Middle frontal gyrus (tissue), 1 donor: ENCODE results near the gene ACTR3C.

Experiments used
- DNase-seq: peaks from one replicate; pipeline ENCODE4 v3.0.0-alpha.2; 2015; ENCODE audit warnings: low spot score; ENCODE audit errors: extremely low spot score

Gene ACTR3C

DNA sequence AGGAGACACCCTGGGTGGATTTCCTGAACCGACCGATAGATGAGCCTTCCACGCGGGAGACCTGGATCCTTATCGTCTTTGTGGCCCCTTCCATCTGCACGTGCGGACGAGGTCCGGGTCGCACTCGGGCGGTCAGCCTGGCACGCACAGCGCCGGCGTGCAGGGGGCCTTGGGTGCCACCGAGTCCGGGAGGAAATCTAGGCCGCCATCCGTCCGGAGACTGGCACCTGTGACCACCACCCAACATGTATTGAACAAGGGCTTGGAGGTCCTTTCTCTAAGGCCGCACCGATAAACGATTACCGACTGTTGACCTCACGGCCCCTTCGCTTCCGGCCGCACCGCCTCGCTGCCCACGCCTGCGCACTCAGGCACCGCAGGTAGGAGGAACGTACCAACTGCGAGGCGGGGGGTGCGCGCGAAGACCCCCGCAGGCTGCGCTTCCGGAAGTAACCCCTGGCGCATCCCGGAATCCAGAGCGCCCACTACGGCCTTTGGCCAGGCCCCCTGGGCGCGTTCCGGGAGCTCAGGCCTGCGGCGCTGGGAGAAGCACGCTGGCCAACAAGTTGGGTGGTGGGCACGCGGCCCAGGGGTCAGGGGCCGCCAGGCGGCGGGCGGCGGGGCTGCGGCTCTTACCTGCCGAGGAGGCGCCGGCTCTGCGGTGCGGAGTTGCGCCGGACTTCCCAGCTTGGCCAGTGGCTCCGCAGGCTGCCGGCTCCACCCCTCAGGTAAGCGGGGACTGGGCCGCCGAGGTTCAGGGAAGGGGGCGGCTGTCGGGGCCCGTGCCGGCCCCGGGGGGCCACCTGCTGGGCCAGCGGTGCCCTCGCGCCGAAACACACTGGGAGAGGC lies at the start of gene ACTR3C, which contains the start of gene LRRC61:
Gene ACTR3C (minus strand): TSS at position 713 of the 849 bp plus-strand sequence. CDS start 28,249 bp downstream, outside the sequence.
Gene LRRC61 (plus strand): TSS at position 523 of the 849 bp plus-strand sequence. CDS start 13,507 bp downstream, outside the sequence.
- DNase-seq: no peak

DNA sequence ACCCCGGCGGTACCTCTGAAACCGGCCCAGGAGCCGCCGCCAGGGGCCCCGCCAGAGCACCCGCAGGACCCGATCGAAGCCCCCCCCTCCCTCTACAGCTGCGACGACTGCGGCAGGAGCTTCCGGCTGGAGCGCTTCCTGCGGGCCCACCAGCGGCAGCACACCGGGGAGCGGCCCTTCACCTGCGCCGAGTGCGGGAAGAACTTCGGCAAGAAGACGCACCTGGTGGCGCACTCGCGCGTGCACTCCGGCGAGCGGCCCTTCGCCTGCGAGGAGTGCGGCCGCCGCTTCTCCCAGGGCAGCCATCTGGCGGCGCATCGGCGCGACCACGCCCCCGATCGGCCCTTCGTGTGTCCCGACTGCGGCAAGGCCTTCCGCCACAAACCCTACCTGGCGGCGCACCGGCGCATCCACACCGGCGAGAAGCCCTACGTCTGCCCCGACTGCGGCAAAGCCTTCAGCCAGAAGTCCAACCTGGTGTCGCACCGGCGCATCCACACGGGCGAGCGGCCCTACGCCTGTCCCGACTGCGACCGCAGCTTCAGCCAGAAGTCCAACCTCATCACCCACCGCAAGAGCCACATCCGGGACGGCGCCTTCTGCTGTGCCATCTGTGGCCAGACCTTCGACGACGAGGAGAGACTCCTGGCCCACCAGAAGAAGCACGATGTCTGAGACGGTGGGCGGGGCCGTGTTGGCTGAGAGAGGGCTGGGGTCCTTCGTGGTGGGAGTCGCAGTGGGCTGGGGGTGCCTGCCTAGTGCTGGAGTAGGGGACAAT lies 49.1 kb upstream of the ACTR3C start:
- DNase-seq: no peak

DNA sequence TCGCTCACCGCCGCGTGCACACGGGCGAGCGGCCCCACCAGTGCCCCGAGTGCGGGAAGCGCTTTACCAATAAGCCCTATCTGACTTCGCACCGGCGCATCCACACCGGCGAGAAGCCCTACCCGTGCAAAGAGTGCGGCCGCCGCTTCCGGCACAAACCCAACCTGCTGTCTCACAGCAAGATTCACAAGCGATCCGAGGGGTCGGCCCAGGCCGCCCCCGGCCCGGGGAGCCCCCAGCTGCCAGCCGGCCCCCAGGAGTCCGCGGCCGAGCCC lies 48.6 kb upstream of the ACTR3C start:
- DNase-seq: no peak

DNA sequence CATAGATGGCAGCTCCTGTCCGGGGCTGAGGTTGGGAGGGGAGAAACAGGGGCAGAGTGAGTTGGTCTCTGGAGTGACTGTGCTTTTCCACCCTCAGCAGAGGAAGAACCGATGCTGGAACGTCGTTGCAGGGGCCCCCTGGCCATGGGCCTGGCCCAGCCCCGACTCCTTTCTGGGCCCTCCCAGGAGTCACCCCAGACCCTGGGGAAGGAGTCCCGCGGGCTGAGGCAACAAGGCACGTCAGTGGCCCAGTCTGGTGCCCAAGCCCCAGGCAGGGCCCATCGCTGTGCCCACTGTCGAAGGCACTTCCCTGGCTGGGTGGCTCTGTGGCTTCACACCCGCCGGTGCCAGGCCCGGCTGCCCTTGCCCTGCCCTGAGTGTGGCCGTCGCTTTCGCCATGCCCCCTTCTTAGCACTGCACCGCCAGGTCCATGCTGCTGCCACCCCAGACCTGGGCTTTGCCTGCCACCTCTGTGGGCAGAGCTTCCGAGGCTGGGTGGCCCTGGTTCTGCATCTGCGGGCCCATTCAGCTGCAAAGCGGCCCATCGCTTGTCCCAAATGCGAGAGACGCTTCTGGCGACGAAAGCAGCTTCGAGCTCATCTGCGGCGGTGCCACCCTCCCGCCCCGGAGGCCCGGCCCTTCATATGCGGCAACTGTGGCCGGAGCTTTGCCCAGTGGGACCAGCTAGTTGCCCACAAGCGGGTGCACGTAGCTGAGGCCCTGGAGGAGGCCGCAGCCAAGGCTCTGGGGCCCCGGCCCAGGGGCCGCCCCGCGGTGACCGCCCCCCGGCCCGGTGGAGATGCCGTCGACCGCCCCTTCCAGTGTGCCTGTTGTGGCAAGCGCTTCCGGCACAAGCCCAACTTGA lies 48.0 kb upstream of the ACTR3C start:
- DNase-seq: no peak

DNA sequence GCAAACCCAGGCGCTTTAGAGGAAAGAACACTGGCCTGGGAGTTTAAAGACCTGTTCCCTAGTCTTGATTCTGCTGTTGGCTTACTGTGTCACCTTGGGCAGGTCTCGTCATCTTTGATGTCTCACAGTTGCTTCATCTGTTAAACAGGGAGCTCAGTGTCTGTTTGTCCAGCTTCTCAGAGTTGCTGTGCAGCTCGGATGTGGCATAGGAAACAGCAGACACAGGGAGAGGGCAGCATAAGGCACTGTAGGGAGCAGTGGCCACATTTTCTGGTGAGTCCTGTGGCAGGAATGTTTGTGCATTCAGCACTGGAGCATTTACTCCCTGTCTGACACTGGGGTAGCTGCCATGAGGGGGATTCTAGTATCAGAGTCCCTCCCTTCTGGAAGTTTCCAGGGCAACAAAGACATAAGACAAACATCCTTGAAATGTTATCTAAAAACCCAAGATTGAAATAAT lies 47.3 kb upstream of the ACTR3C start:
- DNase-seq: no peak

DNA sequence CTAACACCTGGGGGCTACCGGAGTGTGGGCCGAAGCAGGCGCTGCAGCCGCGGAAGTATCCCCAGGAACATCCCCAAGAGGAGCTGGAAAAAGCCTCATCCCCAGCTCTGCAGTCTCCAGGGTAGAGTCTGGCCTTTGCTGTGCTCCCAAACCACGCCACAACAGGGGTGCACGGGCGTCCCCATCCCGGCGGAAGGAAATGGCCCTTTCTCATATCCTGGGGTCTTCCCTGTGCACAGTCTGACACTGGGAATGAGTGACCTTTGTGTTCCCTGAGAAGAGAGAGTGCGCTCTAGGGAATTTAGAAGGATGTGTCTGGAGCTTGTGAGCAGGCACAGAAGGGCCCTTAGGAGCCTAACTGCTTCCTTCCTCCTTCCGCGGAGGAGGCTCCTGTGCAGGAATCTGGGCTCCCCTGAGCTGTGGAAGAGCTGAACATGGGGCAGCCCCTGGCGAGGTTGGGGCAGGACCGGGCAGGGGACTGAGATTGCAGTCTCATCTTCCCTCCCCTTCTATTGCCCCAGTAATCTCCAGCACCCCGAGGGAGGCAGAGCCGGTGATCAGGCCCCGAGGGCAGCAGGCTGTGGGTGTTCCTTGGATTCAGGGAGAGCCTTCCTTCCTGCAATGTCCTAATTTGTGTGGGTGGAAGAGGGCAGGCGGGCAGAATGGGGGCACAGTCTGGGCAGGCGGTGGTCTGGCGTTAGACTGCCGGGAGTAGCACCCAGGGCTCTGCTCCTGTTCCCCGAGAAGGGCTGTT lies 46.6 kb upstream of the ACTR3C start:
- no peak for DNase-seq

DNA sequence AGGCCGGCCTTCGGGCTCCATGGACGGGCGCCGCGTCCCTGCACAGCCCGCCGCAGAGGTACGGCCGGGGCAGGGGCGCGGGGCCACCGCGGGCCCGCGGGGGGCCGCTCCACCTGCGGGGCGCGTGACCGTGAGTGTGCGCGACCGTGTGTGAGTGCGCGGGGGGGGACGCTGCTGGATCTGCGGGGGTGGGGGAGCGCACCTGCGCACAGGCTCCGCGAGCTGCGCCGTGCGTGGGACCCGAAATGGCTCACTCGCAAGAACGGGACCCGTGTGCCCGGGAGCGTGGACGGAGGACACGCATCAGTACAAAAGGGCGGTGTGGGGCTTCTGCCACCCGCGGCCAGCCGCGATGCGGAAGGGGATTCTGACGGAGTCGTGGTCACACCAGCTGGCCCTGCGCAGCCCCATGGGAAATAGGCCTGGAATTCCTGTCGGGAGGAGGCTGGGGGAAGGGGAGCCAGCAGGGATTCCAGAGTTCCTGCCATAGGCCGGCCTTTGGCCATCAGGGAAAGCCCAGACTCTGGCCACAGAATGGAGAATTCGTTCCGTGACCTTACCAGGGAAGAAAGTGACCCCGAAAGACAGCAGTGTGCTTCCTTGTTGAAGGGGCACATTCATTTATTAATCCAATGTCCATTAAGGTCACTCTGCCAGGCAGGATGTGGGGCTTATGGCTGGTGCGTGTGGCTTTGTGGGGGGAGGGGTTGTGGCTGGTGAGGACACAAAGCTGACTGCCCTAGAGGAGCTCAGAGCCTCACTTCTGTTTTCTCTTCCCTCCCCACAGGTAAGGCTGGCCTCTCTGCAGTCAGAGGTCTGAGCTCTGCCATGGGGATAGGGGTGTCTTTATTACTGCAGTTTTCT lies 45.8 kb upstream of the ACTR3C start:
- no peak for DNase-seq

DNA sequence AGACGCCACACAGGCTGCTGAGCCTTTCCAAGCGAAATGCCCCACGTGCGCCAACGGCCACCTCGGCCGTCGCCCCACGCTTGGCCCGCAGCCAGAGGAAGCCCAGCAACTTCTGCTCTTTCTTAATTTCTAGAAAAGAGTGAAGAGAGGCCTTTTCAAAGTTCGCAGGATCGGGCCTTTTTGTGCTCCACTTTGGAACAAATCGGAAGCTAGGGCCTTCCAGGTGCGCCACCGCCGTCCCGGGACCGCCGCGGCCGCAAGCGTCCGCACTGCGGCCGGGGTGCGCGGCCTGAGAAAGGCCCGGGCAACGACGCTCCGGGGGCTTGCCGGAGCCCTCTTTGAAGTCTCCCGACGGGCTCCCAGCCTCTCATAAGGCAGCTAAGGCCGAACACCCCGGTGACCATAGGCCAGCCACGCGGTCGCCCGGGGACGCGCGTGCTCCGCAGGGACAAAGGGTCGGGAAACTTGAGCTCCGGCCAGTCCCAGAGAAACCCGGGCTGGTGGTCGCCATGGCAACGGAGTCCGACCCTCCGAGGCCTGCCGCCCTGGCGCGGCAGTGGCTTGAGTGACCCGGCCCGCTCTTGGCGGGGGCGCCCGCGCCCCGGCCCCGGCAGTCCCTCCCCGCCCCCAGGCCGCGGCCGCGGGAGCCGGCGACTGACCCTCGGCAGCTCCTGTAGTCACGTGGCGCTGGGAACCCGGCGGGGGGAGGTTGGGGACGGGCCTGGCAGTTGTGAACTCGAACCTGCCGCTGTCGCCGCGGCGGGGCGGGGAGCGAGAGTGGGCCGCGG lies 44.9 kb upstream of the ACTR3C start, which contains the start of gene REPIN1:
Gene REPIN1 (plus strand): TSS at position 727 of the 788 bp plus-strand sequence. CDS start 890 bp downstream, outside the sequence.
- peak; percentile 77 for DNase-seq

DNA sequence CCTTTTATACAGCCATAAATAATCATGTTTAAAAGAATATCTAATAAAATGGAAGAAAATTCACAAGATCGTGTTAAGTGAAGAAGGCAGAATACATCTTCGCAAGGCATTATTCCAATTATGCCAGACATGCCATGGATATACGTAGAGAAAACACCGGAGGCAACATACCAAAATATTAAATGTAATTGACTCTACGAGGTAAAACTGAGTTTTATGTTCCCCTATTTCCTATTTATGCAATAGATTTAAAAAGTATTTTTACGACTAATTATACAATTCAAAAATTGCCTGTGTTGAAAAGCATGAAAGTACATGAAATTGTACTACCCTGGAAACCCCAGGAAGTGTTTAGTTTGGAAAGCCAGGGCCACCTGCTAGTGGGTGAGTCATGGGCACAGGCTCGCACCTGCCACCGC lies 44.3 kb upstream of the ACTR3C start:
- no peak for DNase-seq

DNA sequence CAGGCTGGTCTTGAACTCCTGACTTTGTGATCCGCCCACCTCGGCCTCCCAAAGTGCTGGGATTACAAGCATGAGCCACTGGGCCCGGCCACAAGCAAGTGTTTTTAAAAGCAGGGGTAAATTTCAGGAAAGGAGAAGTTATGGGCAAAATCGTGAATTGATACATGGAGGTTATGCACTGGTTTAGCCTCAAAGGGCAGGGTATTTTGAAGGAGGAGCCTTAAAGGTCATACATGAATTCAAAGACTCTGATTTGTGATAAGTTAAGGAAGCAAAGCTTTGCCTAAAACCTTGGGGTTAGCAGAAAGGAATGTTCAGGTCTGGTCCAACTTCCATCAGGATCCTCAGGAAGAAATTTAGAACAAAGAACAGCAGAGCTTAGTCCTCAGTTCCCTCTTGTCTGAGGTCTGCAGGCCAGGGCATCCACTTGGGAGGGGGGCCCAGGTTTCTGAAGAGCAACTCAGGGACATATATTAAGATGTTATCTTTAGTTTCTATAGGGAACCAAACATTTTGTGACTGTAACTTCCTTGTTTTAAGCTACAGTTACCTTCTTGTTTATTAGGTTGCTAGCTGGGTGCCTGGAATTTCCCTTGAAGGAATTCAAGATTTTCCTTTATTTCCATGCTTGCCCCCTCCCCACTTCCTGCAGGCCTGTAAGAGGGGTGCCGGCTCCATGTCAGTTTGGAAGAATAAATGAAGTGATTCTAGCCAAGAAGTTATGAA lies 42.5 kb upstream of the ACTR3C start:
- DNase-seq: no peak

DNA sequence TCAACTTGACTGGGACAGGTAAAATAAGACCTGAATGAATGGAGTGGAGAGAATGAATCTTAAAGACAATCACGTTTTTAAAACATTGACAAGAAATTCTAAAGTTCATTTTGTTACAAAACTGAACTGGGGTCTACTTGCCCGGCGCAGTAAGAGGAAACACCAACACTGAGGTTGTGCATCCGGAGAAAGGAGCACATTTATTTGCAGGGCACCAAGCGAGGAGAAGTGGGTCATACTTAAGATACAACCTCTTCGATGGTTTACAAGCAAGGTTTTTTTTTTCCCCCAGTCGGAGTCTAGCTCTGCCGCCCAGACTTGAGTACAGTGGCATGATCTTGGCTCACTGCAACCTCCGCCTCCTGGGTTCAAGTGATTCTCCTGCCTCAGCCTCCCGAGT lies 41.8 kb upstream of the ACTR3C start:
- no peak for DNase-seq

DNA sequence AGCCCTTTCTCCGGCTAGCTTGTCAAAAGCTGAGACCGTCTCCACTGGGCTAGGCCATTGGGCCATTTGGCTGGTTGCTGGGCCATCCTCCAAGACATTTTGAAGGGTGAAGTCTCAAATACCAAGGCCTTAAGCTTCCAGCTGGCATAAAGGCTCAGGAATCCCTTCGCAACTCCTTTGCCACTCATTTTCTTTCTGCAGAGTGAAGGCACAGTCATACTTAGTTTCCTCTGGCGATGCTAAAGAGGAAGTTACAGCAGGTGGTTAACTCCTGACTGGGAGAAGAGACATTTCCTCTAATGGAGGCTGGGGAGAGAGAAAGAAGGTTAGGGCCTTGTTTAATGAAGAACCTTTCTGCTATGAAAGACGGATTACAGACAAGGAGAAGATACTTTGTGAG lies 40.5 kb upstream of the ACTR3C start:
- DNase-seq: no peak

DNA sequence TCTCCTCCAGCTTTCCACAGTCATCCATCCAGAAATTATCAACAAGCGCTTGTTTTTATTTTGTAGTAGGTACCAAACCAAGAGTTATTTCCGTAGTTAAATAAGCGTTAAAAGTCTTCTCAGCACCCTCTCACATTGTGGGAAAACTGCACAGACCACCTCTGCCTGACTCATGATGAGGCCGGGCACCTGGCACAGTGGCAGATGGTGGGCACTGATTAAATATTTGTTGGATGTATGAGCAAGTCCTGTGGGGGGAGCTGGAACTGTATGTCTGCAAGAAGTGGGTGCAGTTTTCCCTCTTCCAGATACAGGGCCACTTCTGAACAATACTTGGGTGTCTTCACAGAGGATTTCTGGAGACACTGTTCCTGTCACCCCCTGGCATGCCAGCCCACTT lies 40.0 kb upstream of the ACTR3C start:
- no peak for DNase-seq

DNA sequence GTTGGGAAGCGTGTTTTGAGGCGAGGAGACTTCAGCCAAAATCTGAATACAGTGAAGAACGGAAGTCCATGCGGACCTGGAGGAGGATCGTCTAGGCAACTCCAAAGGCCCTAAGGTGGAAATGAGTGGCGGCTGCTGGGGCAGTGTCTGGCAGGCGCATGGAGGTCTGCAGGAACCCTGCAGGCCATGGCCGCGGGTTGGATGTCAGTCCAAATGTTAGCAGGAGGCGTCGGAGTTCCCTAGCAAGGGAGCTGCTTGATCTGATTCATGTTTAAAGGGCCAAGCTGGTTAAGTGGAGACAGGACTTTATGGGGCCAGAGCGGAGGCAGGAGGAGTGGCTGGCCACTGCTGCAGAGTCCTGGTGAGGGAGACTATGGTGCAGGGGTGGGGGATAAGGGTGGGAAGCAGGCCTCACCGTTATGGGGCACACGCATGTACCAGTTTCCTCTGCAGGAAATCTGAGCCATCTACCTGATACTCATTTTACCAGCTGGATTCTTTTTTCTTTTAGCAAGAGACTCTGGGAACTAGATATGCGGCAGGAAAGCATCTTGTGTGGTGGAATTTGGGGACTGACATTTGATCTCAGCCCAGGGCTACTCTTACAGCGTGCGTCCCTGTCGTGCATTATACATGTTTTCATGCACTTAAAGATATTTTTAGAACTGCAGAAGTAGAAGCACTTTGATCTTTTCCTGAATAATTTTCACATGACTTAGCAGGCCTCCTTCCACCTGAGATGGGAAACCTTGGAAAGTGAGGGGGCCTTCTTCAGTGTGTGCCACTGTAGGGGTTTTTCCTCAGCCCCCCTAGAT lies 38.7 kb upstream of the ACTR3C start:
- DNase-seq: no peak

DNA sequence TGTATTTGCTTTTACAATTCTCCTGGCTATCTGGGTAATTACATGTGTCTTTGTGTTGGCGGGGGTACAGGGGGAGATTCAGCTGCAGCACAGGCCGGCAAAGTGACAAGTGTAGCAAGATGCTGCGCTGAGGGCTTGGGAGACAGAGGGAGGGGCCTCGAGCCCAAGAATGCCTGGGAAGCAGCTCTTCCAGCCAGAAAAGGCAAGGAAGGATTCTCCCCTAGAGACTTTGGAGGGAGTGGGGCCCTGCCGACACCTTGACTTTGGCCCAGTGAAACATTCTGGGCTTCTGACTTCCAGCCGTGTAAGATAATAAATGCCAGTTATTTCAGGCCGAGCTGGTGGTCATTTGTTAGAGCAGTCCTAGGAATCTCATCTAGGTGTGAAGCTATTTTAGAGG lies 38.1 kb upstream of the ACTR3C start:
- DNase-seq: no peak

DNA sequence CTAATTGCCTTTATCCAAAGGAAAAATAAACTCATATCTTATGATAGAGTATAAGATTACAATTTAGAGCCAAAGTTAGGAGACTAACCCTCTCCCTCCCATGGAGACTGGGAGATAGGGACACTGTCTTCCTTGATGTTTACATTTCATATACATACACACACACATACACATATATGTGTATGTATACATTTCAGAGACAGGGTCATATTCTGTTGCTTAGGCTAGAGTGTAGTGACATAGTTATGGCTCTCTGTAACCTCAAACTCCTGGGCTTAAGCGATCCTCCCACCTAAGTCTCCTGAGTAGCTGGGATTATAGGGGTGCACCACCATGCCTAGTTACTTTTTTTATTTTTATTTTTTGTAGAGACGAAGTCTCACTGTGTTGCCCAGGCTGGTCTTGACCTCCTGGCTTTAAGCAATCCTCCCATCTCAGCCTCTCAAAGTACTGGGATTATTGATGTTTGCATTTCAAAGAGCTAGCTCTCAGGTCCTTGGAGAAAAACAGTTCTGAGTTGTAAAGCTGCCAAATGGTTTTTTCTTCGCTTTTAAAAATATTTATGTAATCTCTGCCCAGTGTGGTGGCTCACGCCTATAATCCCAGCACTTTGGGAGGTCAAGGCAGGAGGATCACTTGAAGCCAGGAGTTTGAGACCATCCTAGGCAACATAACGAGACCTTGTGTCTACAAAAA lies 37.2 kb upstream of the ACTR3C start:
- no peak for DNase-seq
